NK-92 treated with Interleukin-12 subunit alpha and Interleukin-12 subunit beta, amount 100 ng/mL, for 24 hours (cell line): Measurements from ENCODE around the gene SULT2A1.
"Not testable (repeated sequence)": the region's sequence is repeated elsewhere in the genome, so short reads cannot be mapped to it uniquely, and the experiment has no call there.

Source experiments
- DNase-seq: peaks from one replicate; lab custom pipeline; 2025; lab: John Stamatoyannopoulos, UW

Gene SULT2A1

DNA sequence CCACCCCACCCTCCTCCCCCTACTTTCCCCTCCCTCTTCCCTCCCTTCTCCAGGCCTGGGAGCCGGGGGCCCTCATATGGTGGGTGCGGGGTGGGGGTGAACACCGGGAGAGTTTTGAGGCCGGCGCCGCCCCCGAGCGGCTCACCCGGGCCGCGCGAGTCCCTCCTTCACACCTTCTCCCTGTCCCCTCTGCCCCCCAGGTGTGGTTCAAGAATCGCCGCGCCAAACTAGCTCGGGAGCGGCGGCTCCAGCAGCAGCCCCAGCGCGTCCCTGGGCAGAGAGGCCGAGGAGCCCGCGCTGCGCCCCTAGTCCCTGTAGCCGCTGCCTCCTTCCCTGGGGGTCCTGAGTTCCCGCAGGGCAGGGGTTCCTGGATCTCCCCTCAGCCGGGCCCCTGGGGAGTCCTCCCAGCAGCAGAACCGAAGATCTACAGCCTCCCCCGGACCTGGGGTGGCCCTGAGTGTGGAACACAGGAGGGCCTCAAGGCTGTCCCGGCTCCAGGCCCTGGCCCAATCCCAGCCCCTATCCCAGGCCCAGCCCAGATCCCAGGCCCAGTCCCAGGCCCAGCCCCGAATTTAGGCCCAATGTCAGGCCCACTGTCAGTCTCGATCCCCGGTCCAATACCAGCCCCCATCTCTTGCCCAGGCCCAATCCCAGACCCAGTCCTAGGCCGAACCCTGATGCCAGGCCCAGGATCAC lies 25.4 kb downstream of the SULT2A1 start:
- no peak for DNase-seq

GRCh38 chr19:47859838-47860237 lies 26.3 kb downstream of the SULT2A1 start:
- DNase-seq, result not testable (repeated sequence)

DNA sequence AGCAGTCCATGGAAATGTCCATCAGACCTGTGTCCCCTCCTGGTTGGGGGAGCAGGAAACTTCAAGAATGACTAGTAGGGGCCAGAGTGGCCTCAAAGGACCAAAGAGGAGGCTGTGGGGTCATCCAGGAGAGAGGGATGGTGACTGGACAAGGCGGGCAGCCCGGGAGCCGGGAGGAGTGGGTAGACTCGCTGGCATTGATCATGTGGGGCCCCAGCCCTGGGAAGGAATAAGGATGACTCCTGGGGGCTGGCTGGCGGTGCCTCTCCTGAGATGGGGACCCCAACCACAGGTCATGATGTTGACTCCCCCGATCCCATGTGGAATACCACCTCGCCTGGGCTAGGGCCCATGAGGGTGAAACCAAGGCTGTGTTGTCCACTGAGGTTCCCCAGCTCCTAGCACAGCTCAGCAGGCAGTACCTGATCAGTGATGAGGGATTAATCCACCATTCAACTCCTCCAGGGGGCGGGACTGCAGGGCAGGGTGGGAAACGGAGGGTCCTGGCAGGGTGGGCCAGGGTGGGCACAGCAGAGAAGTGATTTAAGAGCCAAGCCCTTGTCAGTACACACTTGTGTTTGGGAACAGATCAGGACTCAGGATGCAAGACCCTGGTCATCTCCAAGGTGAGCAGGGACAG lies 27.3 kb downstream of the SULT2A1 start, which contains the start of gene TPRX2:
Gene TPRX2 (plus strand): TSS at position 590 of the 640 bp plus-strand sequence. CDS start 12 bp downstream, at position 602.
- DNase-seq, result not testable (repeated sequence)

GRCh38 chr19:47858231-47858630 lies 27.9 kb downstream of the SULT2A1 start:
- not testable (repeated sequence) for DNase-seq

DNA sequence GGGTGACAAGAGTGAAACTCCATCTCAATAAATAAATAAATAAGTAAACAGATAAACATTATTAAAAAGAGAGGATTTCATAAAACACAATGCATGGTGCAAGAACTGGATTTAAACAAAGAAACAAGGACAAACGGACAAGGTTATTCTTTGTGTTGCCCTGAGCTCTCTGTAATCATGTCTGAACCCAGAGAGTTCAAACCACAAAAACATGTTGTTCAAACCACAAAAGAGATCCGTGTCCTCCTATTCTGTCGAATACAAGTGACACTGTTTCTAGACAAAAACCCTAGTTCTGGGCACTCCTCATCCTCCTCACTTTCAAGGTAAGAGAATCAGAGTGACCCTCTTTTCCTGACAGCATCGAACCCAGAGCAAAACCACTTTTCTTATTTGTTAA lies 31.7 kb downstream of the SULT2A1 start:
- DNase-seq, result no peak

- DNase-seq, result no peak
Observed at GRCh38 chr19:47853003-47853402, 33.1 kb downstream of the SULT2A1 start.

- no peak for DNase-seq
Observed at GRCh38 chr19:47848823-47849473, 37.2 kb downstream of the SULT2A1 start.

DNA sequence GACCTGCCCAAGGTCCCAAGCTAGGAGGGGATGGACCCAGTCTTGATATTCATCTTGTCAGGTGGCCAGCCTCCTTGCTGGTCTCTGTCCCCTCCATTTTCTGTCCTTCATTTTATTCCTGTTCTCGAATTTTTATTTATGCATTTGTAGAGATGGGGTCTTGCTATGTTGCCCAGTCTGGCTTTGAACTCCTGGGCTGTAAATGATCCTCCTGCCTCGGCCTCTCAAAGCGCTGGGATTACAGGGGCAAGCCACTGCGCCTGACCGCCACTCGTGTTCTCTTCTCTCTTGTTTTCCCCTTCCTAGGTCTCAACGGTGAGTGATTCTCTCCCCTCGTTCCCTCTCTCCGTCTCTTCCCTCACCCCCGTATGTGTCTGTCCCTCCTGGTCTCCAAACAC lies 37.7 kb downstream of the SULT2A1 start:
- no peak for DNase-seq

DNA sequence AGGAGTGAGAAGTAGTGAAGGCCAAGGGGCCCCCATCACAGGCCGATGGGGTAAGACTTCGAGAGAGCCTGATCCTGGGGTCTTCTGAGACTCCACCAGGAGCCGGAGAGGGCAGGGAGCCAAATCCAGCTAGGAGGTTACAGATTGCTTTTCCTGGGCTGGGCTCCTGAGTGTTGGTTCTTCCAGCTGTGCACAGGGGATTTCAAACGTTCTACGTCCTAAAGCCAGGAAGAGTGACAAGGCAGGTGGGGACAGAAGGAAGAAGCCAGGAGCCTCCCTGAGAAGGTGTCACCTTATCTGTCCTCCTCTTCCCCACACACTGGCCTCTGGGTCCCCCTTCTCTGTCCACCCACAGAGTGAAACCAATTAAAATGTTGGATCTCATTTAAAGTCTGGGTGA lies 43.2 kb downstream of the SULT2A1 start:
- no peak for DNase-seq

GRCh38 chr19:47839913-47840312 lies 46.2 kb downstream of the SULT2A1 start:
- DNase-seq, result no peak

GRCh38 chr19:47839411-47839810 lies 46.7 kb downstream of the SULT2A1 start:
- DNase-seq, result no peak

- no peak for DNase-seq
Observed at GRCh38 chr19:47836038-47836437, 50.1 kb downstream of the SULT2A1 start.

DNA sequence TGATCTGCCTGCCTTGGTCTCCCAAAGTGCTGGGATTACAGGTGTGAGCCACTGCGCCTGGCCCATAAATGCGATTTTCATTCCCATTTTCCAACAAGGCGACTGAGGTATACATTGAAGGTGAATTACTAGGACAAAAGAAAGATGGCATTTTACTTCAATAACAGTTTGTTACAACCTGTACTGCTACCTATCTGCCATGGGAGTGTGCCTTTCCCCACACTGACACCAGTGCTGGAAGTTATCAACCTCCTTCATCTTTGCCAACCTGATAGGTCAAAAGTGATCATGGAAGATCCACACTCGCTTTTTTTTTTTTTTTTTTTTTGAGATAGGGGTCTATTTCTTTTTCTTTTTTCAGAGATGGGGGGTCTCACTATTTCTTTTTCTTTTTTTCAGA lies 53.4 kb downstream of the SULT2A1 start:
- no peak for DNase-seq

DNA sequence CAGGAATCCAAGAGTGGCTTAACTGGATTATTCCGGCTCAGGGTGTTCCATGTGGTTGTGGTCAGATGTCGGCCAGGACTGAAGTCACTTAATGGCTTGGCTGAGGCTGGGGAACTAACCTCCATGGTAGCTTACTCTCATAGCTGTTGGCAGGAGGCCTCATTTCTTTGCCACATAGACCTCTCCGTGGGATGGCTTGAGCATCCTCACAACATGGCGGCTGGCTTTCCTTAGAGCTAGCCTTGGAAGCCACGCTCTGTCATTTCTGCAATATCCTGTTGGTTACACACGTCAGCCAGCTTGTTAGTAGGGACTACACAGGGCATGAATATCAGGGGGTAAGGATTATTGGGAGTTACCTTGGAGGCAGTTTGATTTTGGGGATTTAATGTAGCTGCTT lies 59.3 kb downstream of the SULT2A1 start:
- no peak for DNase-seq

DNA sequence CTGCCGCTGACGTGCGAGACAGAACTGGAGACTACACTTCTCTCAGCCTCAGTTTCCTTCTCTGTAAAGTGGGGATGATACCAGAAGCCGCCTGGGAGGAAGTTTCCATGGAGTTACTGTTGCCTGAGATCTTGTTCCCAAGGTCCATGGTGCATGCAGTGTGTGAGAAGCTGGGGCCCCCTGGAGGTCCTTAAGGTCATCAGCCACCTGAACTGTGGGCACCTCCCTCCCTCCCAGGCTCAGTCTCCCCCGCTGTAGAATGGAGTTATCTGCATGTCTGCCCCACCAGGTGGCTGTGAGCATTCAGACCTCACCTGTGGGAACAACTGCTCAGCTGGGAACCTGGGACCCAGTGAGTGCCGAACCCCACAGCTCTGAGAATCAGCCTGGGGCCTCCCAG lies 61.7 kb downstream of the SULT2A1 start:
- no peak for DNase-seq

- DNase-seq, result no peak
Observed at GRCh38 chr19:47821460-47822020, 64.6 kb downstream of the SULT2A1 start, which contains the start of gene CRX. CRX (plus strand) TSS chr19:47821937; CDS start chr19:47834444, 12,507 bp downstream.
